Skeletal muscle satellite cell (primary cell): ENCODE results near the gene EXOC4.

Source experiments
- H3K27me3 ChIP-seq: 2 replicates; pipeline ENCODE4 v1.7.0; 2013; ENCODE audit warnings: low read length; ENCODE audit not compliant: control insufficient read depth, insufficient read depth
- H3K36me3 ChIP-seq: 2 replicates; pipeline ENCODE4 v1.7.0; 2013; ENCODE audit warnings: mild to moderate bottlenecking, control low read depth, low read length; ENCODE audit not compliant: insufficient read depth
- H3K4me1 ChIP-seq: 2 replicates; pipeline ENCODE4 v1.7.0; 2013; ENCODE audit warnings: low read length; ENCODE audit not compliant: control insufficient read depth, insufficient read depth
- H3K4me2 ChIP-seq: 2 replicates; pipeline ENCODE4 v1.7.0; 2013; ENCODE audit warnings: mild to moderate bottlenecking, low read length
- H3K4me3 ChIP-seq: 2 replicates; pipeline ENCODE4 v1.7.0; 2013; ENCODE audit warnings: low read length
- H3K9ac ChIP-seq: 2 replicates; pipeline ENCODE4 v1.7.0; 2013; ENCODE audit warnings: mild to moderate bottlenecking, low read depth, low read length, moderate library complexity
- H3K9me3 ChIP-seq: replicated peaks from 2 replicates; pipeline ENCODE4 v1.7.0; 2013; ENCODE audit warnings: mild to moderate bottlenecking, control low read depth, low read length

Gene EXOC4

DNA sequence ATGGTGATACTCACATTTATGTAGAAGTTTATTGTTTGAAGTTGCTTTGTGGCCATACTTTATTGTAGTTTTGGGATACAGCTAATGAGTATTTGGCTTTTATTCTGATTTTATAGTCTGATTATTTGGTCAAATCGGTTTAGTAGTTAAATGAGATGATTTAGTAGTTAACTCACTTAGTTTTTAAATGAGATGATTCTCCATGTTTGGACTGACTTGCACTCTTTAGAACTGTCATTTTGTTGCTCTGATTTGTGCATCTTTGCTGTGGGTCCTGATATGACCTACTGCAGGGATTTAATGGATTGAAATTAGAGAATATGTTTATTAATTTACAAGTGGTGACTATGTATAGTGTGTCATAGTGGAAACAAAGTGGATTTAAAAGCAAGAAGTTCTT lies 44.2 kb downstream of the EXOC4 start:
- H3K9ac ChIP-seq = no peak overlapping the region
- H3K4me1 ChIP-seq = peaks cover 10% of the 10 kb centered on the region
- H3K9me3 ChIP-seq = no peaks in the 10 kb centered on the region
- H3K27me3 ChIP-seq = no peaks in the 10 kb centered on the region
- no peak overlapping the region for H3K4me2 ChIP-seq
- H3K36me3 ChIP-seq = peaks cover 1% of the 10 kb centered on the region
- H3K4me3 ChIP-seq = no peak overlapping the region

GRCh38 chr7:133298080-133298479 lies 45.2 kb downstream of the EXOC4 start:
- Histone ChIP-seq H3K9ac (no peak overlapping the region), H3K36me3 (no peaks in the 10 kb centered on the region), H3K9me3 (no peaks in the 10 kb centered on the region), H3K27me3 (no peaks in the 10 kb centered on the region), H3K4me1 (peaks cover 10% of the 10 kb centered on the region), H3K4me2 (no peak overlapping the region), H3K4me3 (no peak overlapping the region)

- no peaks in the 10 kb centered on the region for H3K36me3 ChIP-seq
- H3K27me3 ChIP-seq = no peaks in the 10 kb centered on the region
- H3K9me3 ChIP-seq = no peaks in the 10 kb centered on the region
- no peak overlapping the region for H3K4me3 ChIP-seq
- no peak overlapping the region for H3K4me2 ChIP-seq
- no peak overlapping the region for H3K9ac ChIP-seq
- peaks cover 10% of the 10 kb centered on the region for H3K4me1 ChIP-seq
These were observed 46.8 kb downstream of the EXOC4 start for GRCh38 chr7:133299676-133300075.

DNA sequence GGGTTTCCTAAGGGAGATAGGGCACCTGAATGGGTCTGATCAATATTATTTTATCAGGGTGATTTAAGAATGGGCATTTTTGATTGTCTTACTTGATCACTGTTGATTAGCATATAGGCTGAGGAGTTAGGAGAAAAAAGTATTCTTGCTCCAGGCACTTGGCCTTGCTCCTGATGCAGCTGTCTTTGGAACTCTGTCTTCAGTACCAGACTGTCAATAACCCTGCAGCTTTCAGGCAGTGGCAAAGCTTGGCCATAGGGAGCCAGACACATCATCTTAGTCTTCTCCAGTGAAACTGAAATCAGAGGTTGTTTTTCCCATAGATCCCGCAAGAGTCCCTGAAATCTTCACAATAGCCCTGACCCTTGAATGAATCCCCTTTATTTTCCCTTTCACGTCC lies 47.2 kb downstream of the EXOC4 start:
- Histone ChIP-seq H3K36me3 (no peaks in the 10 kb centered on the region), H3K4me3 (no peak overlapping the region), H3K4me2 (no peak overlapping the region), H3K9me3 (no peaks in the 10 kb centered on the region), H3K27me3 (no peaks in the 10 kb centered on the region), H3K4me1 (peaks cover 10% of the 10 kb centered on the region), H3K9ac (no peak overlapping the region)

DNA sequence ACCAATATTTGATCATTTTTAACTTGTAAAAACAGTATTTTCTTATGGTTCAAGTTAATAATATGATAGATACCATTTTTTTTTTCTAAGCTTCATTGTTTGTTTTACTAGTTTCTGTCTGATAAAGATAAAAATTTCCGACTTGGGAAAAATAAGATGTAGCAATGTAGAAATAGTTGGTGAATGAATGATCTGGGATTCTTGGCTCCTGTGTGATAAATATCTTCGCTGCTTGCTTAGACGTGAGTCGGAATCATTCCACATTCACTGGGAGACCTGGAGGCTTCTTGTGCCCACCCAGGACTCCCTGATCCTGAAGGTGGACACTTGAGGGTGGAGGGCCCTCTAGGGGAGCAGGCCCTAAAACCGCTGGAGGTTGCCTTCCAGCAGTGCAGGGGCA lies 47.9 kb downstream of the EXOC4 start:
- Histone ChIP-seq H3K4me2 (no peak overlapping the region), H3K9me3 (no peaks in the 10 kb centered on the region), H3K27me3 (no peaks in the 10 kb centered on the region)

GRCh38 chr7:133301444-133301843 lies 48.6 kb downstream of the EXOC4 start:
- Histone ChIP-seq H3K9me3 (no peaks in the 10 kb centered on the region), H3K27me3 (no peaks in the 10 kb centered on the region), H3K9ac (no peak overlapping the region), H3K4me3 (no peak overlapping the region), H3K4me2 (no peak overlapping the region), H3K36me3 (peaks cover 5% of the 10 kb centered on the region), H3K4me1 (peaks cover 10% of the 10 kb centered on the region)

More for the DNA sequence above, 47.9 kb downstream of the EXOC4 start:
- Histone ChIP-seq H3K9ac (no peak overlapping the region), H3K36me3 (peaks cover under 1% of the 10 kb centered on the region), H3K4me1 (peaks cover 10% of the 10 kb centered on the region), H3K4me3 (no peak overlapping the region)

- Histone ChIP-seq H3K36me3 (peaks cover 15% of the 10 kb centered on the region), H3K27me3 (no peaks in the 10 kb centered on the region), H3K4me2 (no peak overlapping the region), H3K4me1 (peaks cover 10% of the 10 kb centered on the region), H3K9ac (no peak overlapping the region), H3K9me3 (no peaks in the 10 kb centered on the region), H3K4me3 (no peak overlapping the region)
These were observed 50.5 kb downstream of the EXOC4 start for GRCh38 chr7:133303372-133303771.

DNA sequence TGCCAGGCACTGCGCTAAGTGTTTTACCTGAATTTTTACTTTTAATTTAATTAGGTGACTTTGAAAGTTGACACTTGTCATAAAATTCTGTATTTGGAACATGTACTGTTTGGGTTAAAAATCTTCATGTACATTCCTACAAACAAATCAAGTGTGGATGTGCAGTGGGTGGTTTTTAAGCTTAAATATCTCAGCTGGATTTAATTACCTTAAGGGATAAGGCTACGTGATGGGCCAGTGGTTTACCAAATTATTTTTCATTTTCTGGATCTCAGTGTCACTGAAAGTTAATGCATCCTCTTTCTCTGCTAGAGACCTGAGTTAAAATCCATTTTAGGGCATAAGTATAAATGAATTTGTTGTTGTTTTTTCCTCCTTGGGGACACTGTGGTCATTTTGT lies 51.1 kb downstream of the EXOC4 start:
- Histone ChIP-seq H3K27me3 (no peaks in the 10 kb centered on the region), H3K9me3 (no peaks in the 10 kb centered on the region), H3K4me1 (peaks cover 10% of the 10 kb centered on the region), H3K36me3 (peaks cover 16% of the 10 kb centered on the region), H3K4me2 (no peak overlapping the region), H3K4me3 (no peak overlapping the region), H3K9ac (no peak overlapping the region)

- H3K4me1 ChIP-seq = no peaks in the 10 kb centered on the region
- no peak overlapping the region for H3K4me2 ChIP-seq
- no peaks in the 10 kb centered on the region for H3K27me3 ChIP-seq
- peaks cover 16% of the 10 kb centered on the region for H3K36me3 ChIP-seq
- no peak overlapping the region for H3K9ac ChIP-seq
- H3K9me3 ChIP-seq = no peaks in the 10 kb centered on the region
- H3K4me3 ChIP-seq = no peak overlapping the region
These were observed 56.5 kb downstream of the EXOC4 start for GRCh38 chr7:133309333-133309732.

DNA sequence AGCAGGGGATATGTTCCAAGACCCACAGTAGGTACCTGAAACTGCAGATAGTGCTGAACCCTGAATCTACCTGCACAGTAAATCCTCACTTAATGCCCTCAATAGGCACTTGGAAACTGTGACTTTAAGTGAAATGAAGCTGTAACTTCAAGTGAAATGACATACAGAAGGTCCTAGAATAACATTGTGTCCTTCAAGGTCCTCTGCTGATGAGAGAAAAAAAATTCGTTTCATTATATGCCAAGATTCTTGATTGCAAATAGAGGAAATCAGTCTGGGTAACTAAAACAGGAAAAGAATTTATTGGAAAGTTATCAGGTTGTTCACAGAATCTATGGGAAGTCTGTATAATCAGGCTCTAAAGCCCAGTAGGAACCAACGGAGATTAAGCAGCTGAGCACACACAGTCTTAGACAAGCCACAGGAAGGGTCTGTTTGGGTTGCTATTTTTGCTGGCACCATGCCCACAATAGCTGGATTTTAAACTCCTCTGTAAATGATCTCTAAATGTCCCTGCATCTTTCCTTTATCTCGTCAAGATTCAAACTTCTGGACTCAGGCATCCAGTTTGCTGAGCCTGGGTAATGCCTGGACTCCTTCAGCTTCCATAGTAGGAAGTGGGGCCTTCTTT lies 57.5 kb downstream of the EXOC4 start:
- peaks cover 3% of the 10 kb centered on the region for H3K4me1 ChIP-seq
- no peak overlapping the region for H3K4me2 ChIP-seq
- H3K4me3 ChIP-seq = no peak overlapping the region
- H3K9me3 ChIP-seq = no peaks in the 10 kb centered on the region
- no peaks in the 10 kb centered on the region for H3K27me3 ChIP-seq
- no peak overlapping the region for H3K9ac ChIP-seq
- peaks cover 16% of the 10 kb centered on the region for H3K36me3 ChIP-seq

DNA sequence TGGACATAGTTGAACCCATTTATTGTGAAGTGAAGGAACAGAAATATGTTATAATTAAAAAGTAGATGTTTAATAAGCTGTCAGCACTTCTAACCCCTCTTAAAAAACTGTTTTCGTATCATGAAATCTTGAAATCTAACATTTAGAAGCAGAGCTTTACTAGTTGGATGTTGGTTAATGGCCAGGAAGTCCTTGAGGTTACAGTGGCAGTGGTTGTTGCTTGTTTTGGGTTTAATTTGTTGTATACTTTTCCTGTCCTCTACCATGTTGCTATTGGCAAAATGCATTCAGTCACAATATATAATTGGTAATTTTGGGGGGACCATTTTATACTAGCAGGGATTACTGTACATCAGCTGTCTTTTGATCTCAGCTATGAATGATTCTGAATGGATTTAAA lies 60.7 kb downstream of the EXOC4 start:
- Histone ChIP-seq H3K36me3 (peaks cover 4% of the 10 kb centered on the region), H3K27me3 (no peaks in the 10 kb centered on the region), H3K9ac (no peak overlapping the region), H3K4me2 (no peak overlapping the region), H3K4me3 (no peak overlapping the region), H3K9me3 (no peaks in the 10 kb centered on the region), H3K4me1 (peaks cover 6% of the 10 kb centered on the region)

DNA sequence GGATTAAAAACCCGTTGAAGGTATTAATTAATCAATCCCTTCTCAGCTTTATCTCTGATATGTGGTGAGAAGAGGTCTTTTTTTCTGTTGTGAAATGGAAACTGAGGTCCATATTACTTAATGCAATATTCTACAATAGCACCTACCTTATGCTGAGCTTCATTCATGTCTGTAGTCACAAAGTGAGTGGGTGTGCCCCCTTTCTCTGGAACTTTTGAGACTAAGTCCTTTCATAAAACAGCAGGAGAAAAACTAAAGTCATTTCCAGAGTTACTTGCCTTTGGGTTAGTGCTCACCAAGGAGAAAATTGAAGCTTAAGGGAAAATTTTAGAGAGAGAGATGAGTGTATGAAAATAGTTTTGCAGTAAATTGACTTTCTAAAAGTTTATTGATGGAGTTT lies 61.2 kb downstream of the EXOC4 start:
- peaks cover 6% of the 10 kb centered on the region for H3K4me1 ChIP-seq

More for the DNA sequence above, 61.2 kb downstream of the EXOC4 start:
- H3K4me3 ChIP-seq = no peak overlapping the region
- no peaks in the 10 kb centered on the region for H3K9me3 ChIP-seq
- no peak overlapping the region for H3K9ac ChIP-seq
- no peaks in the 10 kb centered on the region for H3K27me3 ChIP-seq
- H3K4me2 ChIP-seq = no peak overlapping the region
- H3K36me3 ChIP-seq = peaks cover 4% of the 10 kb centered on the region
